Hepatocyte (in vitro differentiated cells): ENCODE measurements around the gene CYB561D1.

ENCODE experiments used
- CTCF ChIP-seq: fragments of 200-600 bp; sonication (generic); IDR thresholded peaks from 2 replicates; pipeline ENCODE4 v1.5.1; 2016; ENCODE audit warnings: antibody characterized with exemption, mild to moderate bottlenecking; ENCODE audit not compliant: poor library complexity
- EZH2 ChIP-seq: fragments of 200-600 bp; sonication (generic); IDR thresholded peaks from 2 replicates; pipeline ENCODE4 v1.6.1; 2016; ENCODE audit warnings: antibody characterized with exemption, mild to moderate bottlenecking, borderline replicate concordance

DNA sequence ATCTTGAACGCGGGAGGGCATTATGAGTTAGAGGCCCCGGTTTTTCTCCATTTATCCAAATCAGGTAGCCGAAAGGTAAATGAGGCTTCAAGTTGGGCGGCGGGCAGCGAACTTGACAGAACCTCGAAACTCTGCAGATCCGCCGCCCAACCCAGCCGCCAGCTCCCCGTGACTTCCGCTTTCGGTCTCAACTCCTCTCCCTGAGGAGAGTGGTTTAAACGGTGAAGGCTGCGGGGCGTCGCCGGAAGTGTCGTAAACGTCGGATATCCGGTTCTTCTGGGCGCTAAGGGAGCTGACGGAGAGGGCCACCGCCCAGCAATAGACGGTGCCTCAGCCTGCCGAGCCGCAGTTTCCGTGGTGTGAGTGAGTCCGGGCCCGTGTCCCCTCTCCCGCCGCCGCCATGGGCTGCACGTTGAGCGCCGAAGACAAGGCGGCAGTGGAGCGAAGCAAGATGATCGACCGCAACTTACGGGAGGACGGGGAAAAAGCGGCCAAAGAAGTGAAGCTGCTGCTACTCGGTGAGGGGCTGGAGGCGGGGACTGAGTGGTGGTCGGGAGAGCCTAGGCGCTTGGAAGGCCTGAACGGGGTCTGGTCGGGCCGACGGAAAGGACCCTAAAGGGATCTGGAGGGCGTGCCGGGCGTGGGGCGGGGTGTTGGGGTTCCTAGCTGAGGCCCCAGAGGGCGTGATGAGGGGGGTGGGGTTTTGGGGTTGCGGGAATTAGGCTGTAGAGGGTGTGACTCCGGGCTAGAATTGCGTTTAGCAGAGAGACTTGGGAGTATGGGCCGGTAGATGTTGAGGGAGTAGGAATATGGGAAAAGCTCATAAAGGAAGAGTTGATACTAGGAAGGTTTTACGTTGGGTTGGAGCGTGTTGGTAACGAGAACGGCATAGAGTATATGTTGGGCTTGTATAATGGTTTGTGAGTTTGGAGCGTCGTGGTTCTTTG lies 54.7 kb downstream of the CYB561D1 start, which contains the start of gene GNAI3:
- TF ChIP-seq CTCF (no peak), EZH2 (no peak)
